GM19468 (cell line): ENCODE results near the gene S100A11.

Experiments
- ATAC-seq: cut with Tn5 transposase; IDR thresholded peaks from one replicate; pipeline ENCODE4 v1.9.1; 2021; ENCODE audit warnings: mild to moderate bottlenecking, moderate library complexity, moderate number of reproducible peaks; ENCODE audit not compliant: unreplicated experiment; ENCODE audit errors: extremely low read depth

Gene S100A11

DNA sequence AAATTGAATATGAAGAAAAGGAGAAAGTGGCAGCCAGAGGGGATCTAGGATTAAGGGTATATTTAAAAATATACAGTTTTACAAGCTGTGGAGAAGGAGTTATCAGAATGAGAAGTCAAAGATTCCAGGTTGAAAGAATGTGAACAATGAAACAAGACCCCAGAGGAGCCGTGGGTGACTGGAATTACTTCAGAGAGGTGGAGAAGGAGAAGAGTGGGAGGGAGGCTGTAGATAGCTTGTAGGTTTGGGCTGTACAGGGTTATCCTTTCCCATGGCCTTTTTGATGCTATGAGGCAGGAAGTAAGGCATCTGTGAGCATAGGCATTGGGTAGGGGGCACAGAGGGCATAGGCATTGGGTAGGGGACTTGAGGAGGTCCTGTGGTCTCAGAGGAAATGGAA lies 5.2 kb upstream of the S100A11 start:
- ATAC-seq, result no peak

DNA sequence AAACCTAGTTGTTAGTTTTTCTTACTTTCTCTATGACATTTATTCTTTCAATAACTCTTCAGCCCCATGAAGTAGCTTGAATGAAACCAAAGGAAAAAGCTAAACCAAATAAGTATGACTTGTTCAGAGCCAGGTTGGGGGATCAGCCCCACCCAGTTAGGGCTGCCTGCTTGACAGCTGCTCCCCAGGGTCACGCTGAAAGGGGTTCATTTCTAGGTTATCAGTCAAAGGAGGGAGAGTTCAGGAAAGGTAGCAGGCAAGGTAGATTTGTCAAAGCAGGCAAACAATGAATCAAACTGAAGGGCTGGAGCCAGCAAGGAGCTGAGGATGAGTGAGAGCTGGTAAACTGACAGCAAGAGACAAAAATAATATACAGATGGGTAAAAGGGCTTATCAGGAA lies 3.1 kb upstream of the S100A11 start:
- ATAC-seq, result no peak

DNA sequence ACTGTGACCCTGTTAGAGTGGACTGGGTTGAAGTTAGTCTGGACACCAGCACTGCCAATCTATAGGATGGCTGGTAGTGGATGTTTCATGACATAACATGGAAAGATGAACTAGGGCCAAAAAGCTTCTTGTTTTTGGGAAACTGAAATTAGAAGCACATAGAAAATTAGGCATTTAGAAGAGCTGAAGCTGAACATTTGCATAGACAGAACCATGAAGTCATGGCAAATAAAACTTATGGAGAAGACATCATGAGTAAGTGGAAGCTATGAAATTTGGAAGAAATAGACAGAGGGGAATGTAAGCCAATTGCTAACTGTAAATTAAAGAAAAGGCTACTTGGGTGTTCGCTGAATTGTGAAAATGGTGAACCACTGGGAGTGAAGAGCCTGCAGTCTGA lies 2.7 kb upstream of the S100A11 start:
- ATAC-seq, result no peak

DNA sequence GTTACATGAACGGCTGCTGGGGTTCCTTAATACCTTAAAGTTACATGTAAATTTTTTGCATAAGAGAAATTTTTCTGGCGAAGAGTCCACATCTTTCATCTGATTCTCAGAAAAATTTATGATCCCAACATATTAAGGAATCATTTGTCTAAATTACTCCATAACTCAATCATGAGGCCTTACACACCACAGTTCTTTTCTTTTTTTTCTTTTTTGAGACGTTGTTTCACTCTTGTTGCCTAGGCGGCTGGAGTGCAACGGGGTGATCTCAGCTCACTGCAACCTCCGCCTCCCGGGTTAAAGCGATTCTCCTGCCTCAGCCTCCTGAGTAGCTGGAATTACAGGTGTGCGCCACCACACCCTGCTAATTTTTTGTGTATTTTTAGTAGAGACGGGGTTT lies 2.1 kb upstream of the S100A11 start:
- ATAC-seq, result no peak

DNA sequence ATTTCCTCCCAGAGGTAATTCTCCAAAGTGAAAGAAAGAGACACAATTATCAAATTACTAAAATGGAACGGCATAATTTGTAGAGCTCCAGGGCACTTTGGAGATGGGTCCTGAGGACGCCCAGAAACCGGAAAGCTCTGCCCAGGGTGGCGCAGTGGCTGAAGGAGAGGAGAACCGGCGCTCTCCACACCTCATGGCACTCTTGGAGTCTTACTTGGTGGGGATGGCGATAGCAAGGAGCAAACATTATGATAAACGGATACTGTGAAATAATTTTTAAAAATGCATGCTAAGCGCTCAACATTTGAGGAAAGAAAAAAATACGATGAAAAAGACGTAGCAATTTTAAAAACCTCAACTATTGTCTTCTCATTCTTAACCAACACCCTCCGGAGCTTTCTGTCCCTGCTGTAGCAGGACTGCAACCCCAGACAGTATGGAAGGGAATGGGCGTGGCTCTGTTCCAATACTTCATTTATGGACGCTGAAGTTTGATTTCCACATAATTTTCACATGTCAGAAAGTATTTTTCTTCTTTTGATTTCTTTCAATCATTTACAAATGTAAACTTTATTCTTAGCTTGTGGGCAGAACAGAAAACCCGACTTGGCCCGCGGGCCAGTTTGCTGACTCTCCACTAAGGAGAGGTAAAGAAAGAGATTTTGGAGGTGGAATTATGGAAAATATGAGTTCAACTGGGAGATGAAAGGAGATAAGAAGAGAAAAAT lies 1.1 kb downstream of the S100A11 start:
- no peak for ATAC-seq

- peak; percentile 25 for ATAC-seq
Observed at GRCh38 chr1:152034654-152035538, 1.9 kb downstream of the S100A11 start.

- no peak for ATAC-seq
Observed at GRCh38 chr1:152034324-152034653, 2.5 kb downstream of the S100A11 start.

DNA sequence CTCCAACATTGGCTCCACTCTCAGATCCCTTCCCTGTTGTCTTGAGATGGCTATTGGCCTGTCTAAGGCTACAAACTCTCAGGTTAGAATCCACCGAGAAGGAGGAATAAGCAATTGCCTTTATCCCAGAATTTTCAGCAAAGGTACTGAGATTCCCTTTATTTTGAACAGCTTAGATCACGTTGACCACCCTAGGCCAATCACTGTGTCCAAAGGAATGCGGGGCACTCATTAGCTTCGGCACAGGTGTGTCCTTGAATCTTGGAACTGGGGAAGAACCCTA lies 6.9 kb downstream of the S100A11 start:
- no peak for ATAC-seq

- ATAC-seq, result no peak
Observed at GRCh38 chr1:152029144-152029928, 7.5 kb downstream of the S100A11 start.

- ATAC-seq, result no peak
Observed at GRCh38 chr1:152026895-152027294, 9.9 kb downstream of the S100A11 start.

- no peak for ATAC-seq
Observed at GRCh38 chr1:152024223-152024622, 12.6 kb downstream of the S100A11 start.

- ATAC-seq, result no peak
Observed at GRCh38 chr1:152023221-152023620, 13.6 kb downstream of the S100A11 start.

- ATAC-seq, result no peak
Observed at GRCh38 chr1:152022474-152022873, 14.3 kb downstream of the S100A11 start.

- no peak for ATAC-seq
Observed at GRCh38 chr1:152021569-152021968, 15.2 kb downstream of the S100A11 start.

DNA sequence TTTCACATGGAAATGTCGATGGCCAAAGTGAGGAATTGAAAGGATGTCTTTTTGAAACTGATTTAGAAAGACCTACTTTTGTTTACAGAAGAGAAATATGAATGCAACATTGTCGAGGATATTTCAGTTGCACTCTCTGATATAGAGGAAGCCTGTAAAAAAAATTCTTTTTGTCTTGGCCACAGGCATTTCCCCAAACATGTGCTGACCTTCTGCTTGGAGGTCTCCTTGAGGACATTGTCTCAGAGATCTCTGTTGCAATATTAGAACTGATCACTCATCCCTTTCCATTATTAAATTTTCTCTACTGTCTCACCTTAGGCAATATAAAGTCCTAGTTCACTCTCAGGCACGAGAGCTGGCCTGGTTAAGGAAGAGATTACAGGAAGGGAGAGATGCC lies 16.0 kb downstream of the S100A11 start:
- ATAC-seq, result no peak

- ATAC-seq, result no peak
Observed at GRCh38 chr1:152018537-152018936, 18.3 kb downstream of the S100A11 start.

DNA sequence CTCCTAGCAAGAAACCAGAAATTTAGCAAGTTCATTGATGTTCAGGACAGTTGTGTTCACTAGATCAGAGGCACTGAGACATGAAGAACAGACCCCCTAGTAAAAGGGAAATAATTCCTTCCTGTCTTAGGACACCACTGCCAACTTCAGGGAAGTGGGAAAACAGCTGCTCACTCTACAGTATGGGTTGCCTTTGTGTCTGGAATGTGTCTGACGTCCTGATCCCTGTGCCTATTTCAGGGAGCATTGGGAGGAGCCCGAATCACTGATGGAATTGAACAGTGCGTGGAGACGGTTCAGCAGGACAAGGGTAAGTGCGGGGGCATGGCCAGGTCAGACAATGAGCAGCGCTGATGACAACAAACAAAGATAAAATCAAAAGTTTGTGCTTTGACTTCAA lies 21.0 kb downstream of the S100A11 start:
- no peak for ATAC-seq

GRCh38 chr1:152014943-152015342 lies 21.9 kb downstream of the S100A11 start:
- no peak for ATAC-seq

DNA sequence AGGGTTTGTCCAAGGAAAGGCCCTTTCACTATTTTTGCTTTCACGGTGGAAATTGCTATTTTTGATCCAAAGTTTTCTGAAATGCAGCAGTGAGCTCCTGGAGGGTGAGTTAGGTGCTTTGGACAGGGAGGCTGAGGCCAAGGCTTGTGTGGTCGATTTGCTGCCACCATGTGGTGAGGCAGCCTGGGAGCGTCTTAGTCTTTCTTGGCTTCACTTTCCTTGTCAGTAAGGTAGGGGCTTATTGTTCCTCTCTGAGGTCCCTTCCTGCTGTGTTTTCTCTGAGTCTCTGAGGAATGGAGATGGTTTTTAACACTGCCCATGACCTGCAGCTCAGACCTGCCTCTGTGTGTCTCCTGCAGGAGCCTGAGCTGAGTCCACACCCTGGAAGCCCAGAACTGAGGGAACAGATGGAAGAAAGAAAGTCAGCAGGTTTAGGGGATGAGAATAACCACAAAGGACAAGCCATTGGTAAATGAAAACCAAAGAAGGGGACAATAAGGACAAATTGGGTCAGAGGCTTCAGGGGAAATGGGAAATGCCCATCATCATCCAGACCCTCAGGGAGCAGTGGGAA lies 23.1 kb downstream of the S100A11 start:
- no peak for ATAC-seq

- ATAC-seq, result no peak
Observed at GRCh38 chr1:152009691-152010090, 27.1 kb downstream of the S100A11 start.

DNA sequence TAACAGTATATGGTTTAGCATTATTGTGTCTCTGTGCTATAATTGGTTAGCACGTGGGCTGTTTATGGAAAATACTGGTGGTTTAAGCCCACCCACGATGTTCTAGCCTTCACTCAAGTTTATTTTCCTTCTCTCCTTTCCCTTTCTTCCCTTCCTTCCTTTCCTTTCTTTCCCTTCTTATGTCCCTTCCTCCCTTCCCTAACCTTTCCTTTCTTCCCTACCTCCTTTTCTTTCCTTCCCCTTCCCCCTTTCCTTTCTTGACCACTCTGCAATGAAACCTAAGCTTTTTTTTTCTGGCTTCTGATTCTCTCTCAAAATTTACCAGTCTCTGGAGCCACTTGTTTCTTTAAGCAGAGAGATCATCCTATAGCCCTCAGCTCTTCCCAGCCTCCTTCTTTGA lies 29.8 kb downstream of the S100A11 start:
- no peak for ATAC-seq
